Muscle of back (tissue), 11 donors: ENCODE measurements around the gene POLDIP2. TPM values are rescaled to one million over a fixed set of nuclear protein-coding genes. Genes with fewer than 3 reads are reported as not detected.

ENCODE experiments used
- DNase-seq, 3 donors: peaks; one replicate each; pipeline versions ENCODE4 v3.0.0 to v3.0.0-alpha.2; 2013
- polyA plus RNA-seq, 10 donors: library from polyadenylated mRNA; unstranded; fragments of 120-200 nt; gene quantifications; one replicate each; pipeline ENCODE4 v1.2.1, GENCODE V29; 2013; ENCODE audit not compliant: insufficient read length in 10 of 10

The POLDIP2 gene
- polyA plus RNA-seq, 10 donors: 56.1 to 63.1 (median 58.0) TPM

DNA sequence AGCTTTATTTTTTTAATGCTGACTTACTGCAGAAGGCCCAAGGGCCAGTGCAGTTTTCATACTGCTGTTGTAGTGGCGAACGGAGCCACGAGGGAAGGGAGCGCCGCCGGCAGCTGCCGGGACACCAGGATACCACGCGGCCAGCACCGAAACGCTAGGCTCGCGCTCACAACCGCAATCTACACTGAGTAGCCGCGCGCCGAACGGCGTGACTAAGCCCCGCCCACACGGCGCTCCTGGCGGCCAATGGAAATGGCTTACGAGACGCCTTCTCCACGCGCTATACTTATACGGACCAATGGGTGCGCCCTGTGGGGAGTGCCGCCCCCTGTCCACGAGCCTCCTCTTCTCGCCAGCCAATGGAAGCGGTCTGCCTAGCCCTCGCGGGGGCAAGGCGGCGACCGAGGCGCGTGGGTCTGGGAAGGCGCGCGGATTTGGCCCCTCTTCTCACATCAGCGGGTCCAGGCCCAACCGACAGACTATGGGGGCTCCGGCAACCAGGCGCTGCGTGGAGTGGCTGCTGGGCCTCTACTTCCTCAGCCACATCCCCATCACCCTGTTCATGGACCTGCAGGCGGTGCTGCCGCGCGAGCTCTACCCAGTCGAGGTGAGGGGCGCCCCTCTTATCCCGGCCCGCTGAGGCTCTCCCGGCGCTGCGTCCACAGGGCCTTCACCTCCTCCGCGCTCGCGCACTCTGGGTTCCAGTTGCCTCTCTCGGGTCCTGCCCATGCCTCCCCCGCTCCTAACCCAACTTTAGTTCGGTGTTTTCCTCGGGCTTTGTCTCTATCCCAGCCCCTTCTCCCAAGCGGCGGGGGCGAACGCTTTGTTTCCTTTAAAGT is 38.3 kb downstream of the POLDIP2 start, which contains the start of gene TMEM97:
Gene TMEM97, plus strand, starts transcription at position 442 of the 839 bp plus-strand sequence. Its CDS starts 40 bp downstream, at position 482.
- DNase-seq: peak; percentile 95 to 99 (median 97)

GRCh38 chr17:28317966-28318758 is 39.2 kb downstream of the POLDIP2 start:
- DNase-seq: peak in 1 of 3 donors; percentile 21

DNA sequence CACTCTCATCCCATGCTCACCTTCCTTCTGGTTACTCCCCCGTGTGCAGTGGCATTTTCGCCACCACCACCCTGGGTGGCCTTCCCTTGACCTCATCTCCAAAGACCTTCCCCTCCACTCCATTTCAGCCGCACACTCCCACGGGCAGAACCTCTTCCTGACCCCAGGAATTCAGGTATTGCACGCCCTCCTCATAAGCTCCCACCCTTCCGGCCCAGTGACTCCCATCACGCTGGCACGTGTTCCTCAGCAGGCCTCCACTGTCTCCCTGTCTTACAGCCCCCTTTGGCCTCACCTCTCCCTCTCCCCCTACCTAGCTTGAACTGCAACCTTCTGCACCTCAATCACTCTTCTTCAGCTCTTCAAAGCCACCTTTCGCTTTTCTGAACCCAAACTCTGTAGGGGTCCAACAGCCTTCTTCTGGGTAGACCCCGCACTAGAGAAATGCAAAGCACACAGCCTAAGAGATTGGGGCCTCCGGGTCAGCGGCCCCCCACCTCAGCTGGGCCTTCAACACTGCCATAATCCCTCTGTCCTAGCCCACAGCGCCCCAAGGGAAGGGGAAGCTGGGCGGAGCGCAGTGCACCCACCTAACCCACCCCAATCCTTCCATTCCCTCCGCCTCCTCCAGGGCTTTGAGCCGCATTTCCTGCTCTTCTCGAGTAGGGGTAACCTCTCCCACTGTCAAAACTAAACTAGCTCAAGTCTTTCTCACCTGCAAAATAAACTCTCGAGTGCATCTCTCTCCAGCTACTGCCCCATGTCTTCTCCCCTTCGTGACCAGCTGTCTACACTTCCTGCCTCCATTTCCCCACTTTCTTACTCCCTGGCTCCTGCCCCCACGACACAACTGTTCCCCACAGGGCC is 40.0 kb downstream of the POLDIP2 start:
- DNase-seq: no peak

GRCh38 chr17:28315846-28316705 is 41.3 kb downstream of the POLDIP2 start:
- DNase-seq: no peak

GRCh38 chr17:28313841-28314240 is 43.5 kb downstream of the POLDIP2 start:
- DNase-seq: no peak

DNA sequence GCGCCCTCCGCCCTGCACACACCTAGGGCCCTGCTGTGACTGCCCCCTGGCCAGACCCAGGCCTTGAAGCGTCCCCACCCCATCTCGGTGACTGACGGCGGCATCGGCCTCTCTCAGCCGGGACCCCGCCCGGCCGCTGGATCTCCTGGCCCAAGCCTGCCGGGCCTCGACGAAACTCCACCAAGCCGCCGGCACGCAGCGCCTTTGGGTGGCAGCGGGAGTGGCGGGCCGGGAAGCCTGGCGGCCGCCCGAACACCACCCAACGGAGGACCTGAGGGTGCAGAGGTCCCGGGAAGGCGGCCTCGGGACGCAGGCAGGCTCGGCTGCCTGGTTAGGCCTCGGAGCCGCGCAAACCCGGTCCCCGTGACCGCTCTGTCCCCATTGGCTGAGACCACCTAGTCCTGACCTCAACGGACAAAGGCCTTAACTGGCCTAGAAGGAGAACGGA is 50.3 kb downstream of the POLDIP2 start:
- no peak for DNase-seq

DNA sequence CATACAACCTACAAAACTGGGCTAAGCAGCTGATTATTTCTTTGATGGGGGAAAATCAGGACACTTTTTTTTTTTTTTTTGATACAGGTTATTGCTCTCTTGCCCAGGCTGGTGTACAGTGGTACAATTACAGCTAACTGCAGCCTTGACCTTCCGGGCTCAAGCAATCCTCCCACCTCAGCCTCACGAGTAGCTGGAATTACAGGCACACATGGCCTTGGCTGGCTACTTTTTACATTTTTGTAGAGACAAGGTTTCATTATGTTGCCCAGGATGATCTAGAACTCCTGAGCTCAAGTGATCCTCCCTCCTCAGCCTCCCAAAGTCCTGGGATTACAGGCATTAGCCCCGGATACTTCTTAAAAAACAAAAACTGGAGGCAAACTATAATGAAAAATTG is 58.9 kb downstream of the POLDIP2 start:
- DNase-seq: no peak

Other genes starting within 250 kb of the POLDIP2 start
- 10 to 100 TPM; 15.2 to 34.8 (median 19.7) TPM for gene TMEM97, start 38.3 kb downstream of the POLDIP2 start, polyA plus RNA-seq
- gene IFT20, start 22.1 kb downstream of the POLDIP2 start, polyA plus RNA-seq: 10 to 100 TPM; 28.0 to 42.7 (median 32.9) TPM
- 10 to 100 TPM; 29.7 to 37.1 (median 33.2) TPM for gene TNFAIP1, start 21.8 kb downstream of the POLDIP2 start, polyA plus RNA-seq
- not detected for gene SEBOX, start 7.7 kb upstream of the POLDIP2 start, polyA plus RNA-seq
- 1 to 10 TPM in 1 of 10 donors, under 1 TPM in 9; 0.17 to 2.7 (median 0.46) TPM for gene VTN, start 12.8 kb upstream of the POLDIP2 start, polyA plus RNA-seq
- 1 to 10 TPM; 4.8 to 8.5 (median 5.8) TPM for gene SARM1, start 14.2 kb upstream of the POLDIP2 start, polyA plus RNA-seq
- 1 to 10 TPM; 6.1 to 9.6 (median 8.3) TPM for gene SLC46A1, start 48.7 kb upstream of the POLDIP2 start, polyA plus RNA-seq
- gene SLC13A2, start 116.1 kb upstream of the POLDIP2 start, polyA plus RNA-seq: not detected
- gene FOXN1, start 148.8 kb upstream of the POLDIP2 start, polyA plus RNA-seq: 1 to 10 TPM in 2 of 10 donors, not detected in 8; 2.5 to 3.0 TPM
- 10 to 100 TPM; 10.8 to 19.5 (median 13.1) TPM for gene UNC119, start 195.1 kb upstream of the POLDIP2 start, polyA plus RNA-seq
- gene PIGS, start 214.0 kb upstream of the POLDIP2 start, polyA plus RNA-seq: 10 to 100 TPM; 39.9 to 52.0 (median 44.3) TPM
- 1 to 10 TPM in 9 of 10 donors, under 1 TPM in 1; 0.92 to 5.1 (median 1.9) TPM for gene ALDOC, start 219.4 kb upstream of the POLDIP2 start, polyA plus RNA-seq
- 10 to 100 TPM; 17.8 to 34.4 (median 23.2) TPM for gene SPAG5, start 241.5 kb upstream of the POLDIP2 start, polyA plus RNA-seq